Measurements from ENCODE around the gene LRIT2.

DNA sequence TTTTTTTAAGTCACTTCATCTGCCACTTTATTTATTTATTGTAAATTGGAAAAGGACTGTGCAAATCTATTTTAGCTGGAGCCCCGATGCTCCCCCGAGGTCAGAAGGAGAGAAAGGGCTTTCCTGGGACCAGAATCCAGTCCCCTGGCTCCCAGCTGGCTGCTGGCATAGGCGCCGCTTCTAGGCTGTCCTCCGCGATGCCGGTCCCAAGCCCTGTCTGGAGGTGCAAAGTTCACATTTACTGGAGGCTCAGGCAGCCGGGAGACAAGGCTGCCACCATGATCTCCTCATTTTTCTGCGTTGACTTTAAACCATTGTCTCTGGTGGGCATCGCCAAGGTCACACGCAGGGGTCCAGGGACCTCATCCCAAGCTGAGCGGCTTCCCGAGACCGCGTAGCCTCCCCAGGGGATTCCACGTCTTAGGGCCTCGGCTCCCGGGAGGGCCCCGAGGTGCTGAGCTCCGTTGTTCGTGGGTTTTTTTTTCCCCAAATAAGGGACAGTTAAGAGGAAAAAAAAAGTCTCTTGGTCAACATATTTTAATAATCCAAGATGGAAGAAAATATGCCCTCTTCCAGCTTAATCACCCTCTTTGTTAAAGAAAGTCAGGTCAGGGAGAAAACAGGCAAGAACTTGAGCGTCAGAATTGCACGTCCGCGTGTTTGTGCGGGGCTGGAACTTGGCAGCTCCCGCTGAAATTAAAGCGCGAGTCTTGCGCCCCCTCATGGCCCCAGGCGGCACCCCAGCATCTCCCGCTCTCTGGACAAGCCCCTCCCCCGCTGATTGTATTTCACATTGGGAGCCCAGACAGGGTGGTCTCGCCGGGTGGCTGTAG, 31.4 kb upstream of the LRIT2 start:
- TF ChIP-seq, protein P1, sequence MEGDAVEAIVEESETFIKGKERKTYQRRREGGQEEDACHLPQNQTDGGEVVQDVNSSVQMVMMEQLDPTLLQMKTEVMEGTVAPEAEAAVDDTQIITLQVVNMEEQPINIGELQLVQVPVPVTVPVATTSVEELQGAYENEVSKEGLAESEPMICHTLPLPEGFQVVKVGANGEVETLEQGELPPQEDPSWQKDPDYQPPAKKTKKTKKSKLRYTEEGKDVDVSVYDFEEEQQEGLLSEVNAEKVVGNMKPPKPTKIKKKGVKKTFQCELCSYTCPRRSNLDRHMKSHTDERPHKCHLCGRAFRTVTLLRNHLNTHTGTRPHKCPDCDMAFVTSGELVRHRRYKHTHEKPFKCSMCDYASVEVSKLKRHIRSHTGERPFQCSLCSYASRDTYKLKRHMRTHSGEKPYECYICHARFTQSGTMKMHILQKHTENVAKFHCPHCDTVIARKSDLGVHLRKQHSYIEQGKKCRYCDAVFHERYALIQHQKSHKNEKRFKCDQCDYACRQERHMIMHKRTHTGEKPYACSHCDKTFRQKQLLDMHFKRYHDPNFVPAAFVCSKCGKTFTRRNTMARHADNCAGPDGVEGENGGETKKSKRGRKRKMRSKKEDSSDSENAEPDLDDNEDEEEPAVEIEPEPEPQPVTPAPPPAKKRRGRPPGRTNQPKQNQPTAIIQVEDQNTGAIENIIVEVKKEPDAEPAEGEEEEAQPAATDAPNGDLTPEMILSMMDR (IDR thresholded peaks at IDR 0.05): no peak
- TF ChIP-seq POLR2A (IDR thresholded peaks at IDR 0.05): no peak

Data from lower leg skin (tissue), 3 donors.